ENCODE data around the gene ECHDC3.

The ECHDC3 gene

GRCh38 chr10:11787374-11787773 is 45.2 kb downstream of the ECHDC3 start:
- DNase-seq: no peak

- DNase-seq: no peak
Observed at GRCh38 chr10:11787846-11788245, 45.7 kb downstream of the ECHDC3 start.

DNA sequence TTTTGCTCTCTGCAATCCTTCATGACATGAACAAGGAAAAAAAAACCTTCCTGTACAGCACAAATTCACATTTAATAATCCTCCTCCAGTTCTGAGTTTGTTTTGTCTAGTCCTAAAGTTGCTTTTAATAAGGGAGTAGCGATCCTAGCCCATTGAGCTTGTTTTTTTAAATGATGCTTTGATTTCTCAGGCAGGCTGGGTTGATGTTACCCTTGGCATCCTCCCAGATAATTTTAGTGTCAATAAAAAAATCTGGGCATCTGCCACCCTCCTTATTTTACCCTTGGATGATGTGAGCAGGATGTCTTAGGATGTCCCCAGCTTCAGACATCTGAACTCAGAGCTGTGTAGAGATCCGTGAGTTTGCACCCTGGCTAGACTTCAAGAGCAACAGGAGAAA is 47.1 kb downstream of the ECHDC3 start:
- no peak for DNase-seq

DNA sequence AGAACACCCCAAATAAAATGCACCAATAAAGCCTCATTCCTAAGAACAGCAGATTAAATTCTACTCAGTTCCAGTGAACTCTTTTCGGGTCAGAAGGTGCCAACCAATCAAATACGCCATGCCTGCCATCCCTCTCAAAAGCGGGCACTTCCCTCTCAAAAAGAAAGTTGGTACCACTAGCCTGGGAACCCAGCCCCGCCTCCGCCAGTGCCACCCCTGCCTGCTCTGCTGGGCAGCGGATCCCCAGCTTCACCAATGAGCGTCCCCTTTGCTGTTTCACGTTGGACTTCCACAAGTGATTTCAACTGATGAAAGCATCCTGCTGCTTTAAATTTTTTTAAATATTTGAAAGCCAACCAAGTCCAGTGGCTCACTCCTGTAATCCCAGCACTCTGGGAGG is 47.8 kb downstream of the ECHDC3 start:
- DNase-seq: no peak

GRCh38 chr10:11793762-11794479 is 51.7 kb downstream of the ECHDC3 start:
- no peak for DNase-seq

DNA sequence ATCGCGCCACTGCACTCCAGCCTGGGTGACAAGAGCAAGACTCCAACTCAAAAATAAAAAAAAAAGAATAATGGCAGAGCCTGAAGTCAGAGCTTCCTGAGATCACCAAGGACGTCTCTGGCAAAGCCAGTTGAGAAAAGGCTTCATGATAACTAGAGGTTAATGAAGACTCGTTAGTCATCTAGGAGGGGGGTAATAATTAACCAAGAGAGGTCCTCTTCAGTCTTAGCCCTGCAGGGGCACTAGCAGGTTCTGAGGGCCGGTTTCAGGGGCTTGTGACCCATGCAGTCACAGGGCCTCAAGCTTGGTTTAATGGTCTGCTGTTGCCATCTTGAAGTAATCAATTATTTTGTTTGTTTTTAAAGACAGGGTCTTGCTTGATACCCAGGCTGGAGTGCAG is 52.4 kb downstream of the ECHDC3 start:
- DNase-seq: no peak

GRCh38 chr10:11795101-11795920 is 53.1 kb downstream of the ECHDC3 start:
- DNase-seq: no peak

GRCh38 chr10:11796474-11796873 is 54.3 kb downstream of the ECHDC3 start:
- DNase-seq: no peak

DNA sequence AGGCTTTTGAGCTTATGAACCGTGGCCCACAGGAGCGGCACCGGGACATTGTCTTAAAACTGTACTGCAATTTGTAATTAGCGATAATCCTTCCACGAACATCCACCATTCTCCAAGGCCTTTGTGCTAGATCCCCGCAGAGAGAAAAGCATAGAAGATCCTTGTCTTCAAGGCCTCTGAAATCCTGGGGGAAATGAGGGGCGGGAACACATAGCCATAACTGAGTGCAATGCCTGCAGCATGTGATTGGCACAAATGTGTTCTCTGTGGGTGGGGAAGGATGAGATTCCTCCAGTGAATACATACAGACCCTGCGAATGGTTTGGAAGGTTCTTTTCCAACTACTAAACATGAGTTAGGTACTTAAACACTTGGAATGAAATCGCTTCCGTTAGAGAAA is 55.1 kb downstream of the ECHDC3 start:
- no peak for DNase-seq

GRCh38 chr10:11797847-11798633 is 55.9 kb downstream of the ECHDC3 start:
- no peak for DNase-seq

DNA sequence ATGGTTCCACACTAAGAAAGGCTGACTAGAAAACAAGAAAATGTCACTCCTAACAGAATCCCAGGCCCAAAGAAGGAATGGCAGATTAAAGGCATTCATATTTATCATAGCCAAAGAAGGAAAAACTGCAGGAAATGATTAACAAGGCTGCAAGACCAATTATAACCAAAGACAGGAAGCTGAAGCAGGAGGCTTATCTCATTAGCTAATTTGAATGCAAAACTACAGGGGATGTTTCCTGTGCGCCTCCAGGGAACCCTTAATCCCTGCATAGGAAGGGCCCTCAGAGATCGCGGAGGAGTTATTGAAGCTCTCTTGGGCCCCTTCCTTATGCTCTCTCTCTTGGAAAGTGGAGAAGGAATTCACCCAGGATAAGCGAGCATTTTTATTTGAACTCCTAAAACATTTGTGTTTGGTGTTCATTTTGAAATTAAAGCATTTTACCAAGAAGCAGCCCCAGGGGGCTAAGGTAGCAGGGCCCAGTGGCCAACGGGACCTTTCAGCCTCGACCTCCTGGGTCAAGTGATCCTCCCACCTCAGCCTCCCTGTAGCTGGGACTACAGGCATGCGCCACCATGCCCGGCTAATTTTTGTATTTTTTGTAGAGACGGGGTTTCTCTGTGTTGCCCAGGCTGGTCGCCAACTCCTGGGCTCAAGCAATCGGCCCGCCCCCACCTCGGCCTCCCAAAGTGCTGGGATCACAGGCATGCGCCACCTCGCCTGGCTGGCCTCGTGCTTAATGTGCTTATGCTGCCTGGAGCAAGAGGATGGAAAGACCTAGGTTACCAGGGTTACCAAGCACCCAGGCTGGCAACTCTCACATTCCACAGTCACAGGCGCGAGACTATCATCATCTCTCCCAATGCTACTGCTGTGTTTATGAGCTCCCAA is 56.9 kb downstream of the ECHDC3 start:
- DNase-seq: no peak

GRCh38 chr10:11799736-11800080 is 57.5 kb downstream of the ECHDC3 start:
- DNase-seq: no peak

DNA sequence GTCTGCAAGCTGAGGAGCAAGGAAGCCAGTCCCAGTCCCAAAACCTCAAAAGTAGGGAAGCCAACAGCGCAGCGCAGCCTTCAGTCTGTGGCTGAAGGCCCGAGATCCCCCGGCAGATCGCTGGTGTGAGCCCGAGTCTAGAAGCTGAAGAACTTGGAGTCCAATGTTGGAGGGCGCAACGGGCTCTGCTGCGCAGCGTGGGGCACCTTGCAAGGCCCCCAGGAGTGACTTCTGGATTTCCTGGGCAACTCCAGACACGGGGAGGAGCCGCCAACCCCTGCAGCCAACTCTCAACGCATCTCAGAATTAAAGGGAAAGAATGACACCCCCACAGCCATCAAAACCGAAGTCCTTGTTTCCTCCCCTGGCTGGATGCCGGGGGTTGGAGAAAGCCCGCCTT is 62.2 kb downstream of the ECHDC3 start:
- no peak for DNase-seq

- DNase-seq: no peak
Observed at GRCh38 chr10:11805792-11806191, 63.6 kb downstream of the ECHDC3 start.

- no peak for DNase-seq
Observed at GRCh38 chr10:11806706-11807105, 64.5 kb downstream of the ECHDC3 start.

DNA sequence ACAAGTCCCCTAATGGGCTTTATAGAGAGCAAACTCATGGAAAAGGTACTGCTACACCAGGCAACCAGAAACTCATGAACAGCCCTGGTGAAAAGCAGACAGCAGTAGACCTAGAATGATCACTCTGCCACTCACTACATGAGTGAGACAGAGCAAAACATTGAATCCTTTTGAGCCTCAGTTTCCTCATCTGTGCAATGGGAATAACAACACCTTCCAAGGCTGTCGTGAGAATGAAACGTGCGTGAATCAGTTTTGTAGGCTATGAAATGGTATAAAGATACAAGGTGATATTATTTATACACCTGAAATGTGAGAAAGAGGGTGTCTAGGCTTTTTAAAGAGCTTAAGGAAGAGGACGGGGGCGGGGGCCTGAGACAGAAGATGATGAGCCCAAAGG is 66.6 kb downstream of the ECHDC3 start:
- DNase-seq: no peak

GRCh38 chr10:11810313-11810766 is 68.2 kb downstream of the ECHDC3 start:
- no peak for DNase-seq

- no peak for DNase-seq
Observed at GRCh38 chr10:11810973-11811372, 68.8 kb downstream of the ECHDC3 start.

GRCh38 chr10:11813177-11813576 is 71.0 kb downstream of the ECHDC3 start:
- no peak for DNase-seq
